Astrocyte (in vitro differentiated cells and primary cell): Measurements from ENCODE around the gene ZNF692.

ENCODE experiments used
- EZH2 ChIP-seq: IDR thresholded peaks from 2 replicates; pipeline ENCODE4 v1.6.1; 2012; ENCODE audit warnings: mild to moderate bottlenecking, low read length, inconsistent platforms; ENCODE audit not compliant: insufficient read depth
- TF ChIP-seq, protein P1 (sequence below): IDR thresholded peaks from 2 replicates; pipeline ENCODE4 v1.5.1; 2011; ENCODE audit warnings: low read depth, mild to moderate bottlenecking, inconsistent platforms, low read length, moderate library complexity; ENCODE audit not compliant: insufficient read depth

DNA sequence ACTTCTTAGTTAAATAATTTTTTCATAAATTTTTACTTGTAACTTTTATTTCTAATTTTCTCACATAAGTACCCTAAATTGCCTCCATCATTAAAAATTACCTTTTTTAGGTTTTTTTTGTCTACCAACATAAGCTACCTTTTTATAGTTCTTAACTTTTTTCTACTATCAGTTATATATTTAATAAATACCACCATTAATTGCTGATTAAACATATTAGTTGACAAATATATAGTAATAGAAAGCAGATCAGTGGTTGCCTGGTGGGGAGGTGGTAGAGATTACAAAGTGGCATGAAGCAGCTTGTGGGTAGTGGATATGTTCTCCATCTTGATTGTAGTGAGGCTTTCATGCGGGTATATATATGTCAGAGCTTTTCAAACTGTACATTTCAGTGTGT, 27.0 kb downstream of the ZNF692 start:
- TF ChIP-seq, protein P1, sequence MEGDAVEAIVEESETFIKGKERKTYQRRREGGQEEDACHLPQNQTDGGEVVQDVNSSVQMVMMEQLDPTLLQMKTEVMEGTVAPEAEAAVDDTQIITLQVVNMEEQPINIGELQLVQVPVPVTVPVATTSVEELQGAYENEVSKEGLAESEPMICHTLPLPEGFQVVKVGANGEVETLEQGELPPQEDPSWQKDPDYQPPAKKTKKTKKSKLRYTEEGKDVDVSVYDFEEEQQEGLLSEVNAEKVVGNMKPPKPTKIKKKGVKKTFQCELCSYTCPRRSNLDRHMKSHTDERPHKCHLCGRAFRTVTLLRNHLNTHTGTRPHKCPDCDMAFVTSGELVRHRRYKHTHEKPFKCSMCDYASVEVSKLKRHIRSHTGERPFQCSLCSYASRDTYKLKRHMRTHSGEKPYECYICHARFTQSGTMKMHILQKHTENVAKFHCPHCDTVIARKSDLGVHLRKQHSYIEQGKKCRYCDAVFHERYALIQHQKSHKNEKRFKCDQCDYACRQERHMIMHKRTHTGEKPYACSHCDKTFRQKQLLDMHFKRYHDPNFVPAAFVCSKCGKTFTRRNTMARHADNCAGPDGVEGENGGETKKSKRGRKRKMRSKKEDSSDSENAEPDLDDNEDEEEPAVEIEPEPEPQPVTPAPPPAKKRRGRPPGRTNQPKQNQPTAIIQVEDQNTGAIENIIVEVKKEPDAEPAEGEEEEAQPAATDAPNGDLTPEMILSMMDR: no peak
- TF ChIP-seq EZH2: no peak
